RPMI8226 (cell line): ENCODE measurements around the gene APLP2.
"Not testable (repeated sequence)": the region's sequence is repeated elsewhere in the genome, so short reads cannot be mapped to it uniquely, and the experiment has no call there.

ENCODE experiments used
- DNase-seq: peaks from one replicate; pipeline ENCODE4 v3.0.0-alpha.2; 2015

APLP2 gene

DNA sequence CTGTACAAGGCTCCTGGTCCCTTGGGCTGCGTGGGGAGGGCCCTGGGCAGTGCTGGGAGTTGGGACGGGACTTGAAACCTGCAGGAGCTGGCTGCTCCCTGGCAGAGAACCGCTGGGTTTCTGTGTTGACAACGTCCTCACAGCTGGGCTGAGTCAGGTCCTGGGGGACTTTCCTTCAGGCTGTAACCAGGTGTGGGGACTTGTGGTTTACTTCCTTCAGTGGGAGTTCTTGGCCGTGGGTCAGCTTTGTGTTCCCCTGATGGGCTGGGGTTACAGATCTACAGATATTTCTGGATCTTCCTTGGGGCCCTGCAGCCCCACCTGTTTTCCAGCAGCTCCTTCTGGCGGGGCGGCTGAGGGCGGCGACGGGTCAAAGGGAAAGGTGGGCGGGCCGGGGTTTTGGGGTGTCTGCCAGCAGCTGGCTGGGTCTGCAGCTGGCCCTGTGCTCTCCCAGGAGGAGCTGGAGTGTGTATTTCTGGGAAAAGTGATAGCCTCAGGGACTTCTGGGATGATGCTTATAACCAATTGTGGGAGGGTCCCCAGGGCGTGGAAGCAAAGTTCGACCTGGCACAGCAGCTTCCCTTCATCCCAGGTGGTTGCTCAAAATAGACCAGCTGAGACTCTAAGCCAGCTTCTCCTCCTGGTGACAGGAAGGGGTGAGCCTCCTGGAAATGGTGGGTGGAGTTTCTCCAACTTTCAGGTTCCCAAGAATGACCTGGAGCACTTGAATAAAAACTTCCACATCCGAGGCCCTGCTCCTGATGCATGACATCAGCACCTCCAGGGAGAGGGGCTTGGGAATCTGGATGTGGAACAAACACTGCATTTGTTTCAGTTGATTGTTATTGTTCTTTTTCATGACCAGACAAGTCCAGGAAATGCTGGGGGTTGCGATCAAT lies 109.0 kb downstream of the APLP2 start:
- peak; percentile 78 for DNase-seq

DNA sequence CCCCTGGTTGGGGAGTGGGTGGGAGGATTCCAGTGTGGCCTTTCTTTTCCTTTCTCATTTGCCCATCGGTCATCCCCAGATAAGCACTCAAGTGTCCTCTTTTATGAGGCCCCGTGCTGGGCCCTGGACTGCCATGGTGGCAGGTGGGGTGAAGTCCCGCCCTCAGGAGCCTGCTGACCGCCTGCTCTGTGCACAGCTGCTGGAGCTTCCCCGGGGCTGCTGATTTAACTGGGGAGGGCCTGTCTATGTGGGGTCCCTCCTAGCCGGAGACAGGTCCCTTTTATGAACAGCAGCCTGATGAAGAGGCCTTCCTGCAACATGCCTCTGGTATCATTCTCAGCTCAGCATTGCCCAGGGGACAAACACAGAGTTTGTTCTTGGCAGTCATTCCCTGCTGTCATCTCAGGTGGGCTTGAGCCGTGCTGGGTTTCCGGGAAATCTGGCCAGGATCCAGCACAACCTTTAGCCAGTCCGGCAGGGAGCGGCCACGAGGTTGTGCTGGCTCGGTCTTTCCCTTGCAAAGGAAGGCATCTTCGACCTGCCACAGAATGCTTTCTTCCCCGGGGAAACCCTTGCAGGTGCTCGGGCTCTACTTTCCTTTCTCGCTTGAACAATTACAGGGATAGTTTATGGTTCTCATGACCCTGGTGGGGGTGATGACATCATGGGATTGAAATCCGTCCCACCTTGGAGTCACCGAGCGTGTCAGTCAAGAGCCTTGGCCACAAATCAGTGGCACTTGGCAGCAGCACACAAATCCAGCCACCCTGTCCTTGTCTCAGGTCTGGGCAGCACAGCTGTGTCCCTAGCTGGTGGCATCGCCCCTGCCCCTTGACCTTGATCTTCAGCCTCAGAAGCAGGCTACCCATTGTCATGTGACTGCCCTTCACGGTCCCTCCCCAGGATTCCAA lies 110.0 kb downstream of the APLP2 start:
- peak; percentile 66 for DNase-seq

DNA sequence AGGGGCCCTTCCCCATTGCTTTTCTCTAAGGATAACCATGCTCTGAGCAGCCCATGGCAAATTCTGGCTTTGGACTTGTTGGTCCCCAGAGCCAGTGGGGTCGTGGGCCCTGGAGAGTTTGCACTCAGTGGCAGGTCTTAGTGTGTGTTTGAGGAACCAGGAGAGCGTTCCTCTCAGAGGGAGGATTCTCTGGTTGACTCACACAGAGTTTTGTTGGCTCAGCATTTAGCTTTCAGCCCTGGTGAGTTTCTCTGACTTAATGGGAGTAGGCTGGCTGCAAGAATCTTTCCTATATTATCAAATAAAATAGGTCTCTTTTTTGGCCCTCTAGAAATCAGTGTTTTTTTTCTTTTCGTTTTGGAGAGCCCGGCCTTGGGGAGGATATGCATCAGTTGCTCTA lies 110.8 kb downstream of the APLP2 start:
- DNase-seq = peak; percentile 83

DNA sequence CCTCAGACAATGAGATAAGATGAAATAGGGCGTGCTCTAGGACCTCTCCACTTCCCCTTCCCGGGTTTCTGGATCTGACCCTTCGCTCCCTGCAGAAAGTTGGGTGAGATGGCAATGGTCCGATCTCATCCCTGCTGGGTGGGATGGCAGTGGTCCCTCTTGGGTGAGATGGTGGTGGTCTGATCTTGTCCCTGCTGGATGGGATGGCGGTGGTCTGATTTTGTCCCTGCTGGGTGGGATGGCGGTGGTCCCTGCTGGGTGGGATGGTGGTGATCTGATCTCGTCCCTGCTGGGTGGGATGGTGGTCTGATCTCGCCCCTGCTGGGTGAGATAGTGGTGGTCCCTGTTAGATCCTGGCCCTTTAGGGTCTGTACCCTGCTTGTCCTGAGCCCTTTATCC lies 111.2 kb downstream of the APLP2 start:
- no peak for DNase-seq

DNA sequence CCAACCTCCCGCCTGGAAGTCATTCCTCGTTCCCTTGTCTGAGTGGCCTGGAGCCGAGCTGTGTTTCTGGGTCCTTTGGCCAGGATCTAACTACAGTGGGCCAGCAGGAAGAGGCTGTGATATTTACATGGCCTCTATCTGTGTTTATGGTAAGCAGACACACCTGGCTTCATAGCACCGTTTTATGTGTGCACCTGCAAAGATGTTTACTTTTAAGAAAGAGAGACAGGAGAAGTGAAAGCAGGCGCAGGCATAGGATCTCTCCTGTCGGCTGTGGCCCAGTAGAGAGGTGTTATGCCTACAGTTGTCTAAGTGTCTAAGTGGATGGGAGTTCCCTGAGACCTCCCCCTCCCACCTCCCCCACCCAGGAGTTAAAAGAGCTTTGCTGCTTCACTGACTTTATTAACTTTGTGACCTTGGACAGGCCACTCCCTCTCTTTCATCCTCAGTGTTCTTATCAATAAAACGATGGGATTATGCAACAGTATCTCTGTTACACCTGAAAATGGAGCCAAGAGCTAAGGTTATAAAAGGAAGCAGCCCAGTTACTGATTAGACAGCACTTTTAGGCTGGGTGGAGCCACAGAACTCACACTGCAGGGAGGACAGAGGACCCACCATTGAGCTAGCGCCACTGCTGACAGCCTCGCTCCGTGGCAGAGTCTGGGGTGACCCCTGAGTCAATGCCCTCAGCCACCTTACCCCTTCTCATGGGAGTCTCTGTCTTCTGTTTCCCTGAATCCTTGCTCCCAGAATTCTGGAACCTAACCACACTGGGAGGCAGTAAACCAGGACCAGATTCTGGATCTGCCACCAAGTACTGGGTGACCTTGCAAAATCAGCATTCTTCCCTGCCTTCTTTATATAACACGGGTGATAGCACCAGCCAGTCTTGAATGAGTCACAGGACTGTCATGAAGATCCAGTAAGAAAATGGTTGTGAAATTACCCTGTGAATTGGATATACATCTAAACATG lies 111.9 kb downstream of the APLP2 start:
- DNase-seq = peak; percentile 86

GRCh38 chr11:130183878-130184610 lies 114.3 kb downstream of the APLP2 start:
- DNase-seq = no peak

DNA sequence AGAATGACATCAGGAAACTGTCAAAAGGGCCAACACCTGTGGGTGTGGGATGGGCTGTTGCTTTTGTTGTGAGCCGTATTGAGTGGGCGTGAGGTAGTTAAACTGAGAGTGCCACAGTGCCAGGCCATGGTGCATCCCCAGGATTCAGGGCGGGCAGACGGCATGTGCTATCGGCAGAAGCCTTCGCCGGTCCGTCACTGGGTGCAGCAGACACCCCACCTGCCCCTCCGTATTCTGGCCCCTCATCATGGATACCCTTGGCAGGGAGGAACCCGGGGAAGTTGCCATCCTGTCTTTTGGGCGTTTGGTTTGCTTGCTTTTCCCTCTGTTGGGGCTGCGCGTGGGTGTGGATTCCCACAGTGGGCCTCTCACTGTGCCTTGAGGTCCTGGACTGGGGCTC lies 117.4 kb downstream of the APLP2 start:
- no peak for DNase-seq

DNA sequence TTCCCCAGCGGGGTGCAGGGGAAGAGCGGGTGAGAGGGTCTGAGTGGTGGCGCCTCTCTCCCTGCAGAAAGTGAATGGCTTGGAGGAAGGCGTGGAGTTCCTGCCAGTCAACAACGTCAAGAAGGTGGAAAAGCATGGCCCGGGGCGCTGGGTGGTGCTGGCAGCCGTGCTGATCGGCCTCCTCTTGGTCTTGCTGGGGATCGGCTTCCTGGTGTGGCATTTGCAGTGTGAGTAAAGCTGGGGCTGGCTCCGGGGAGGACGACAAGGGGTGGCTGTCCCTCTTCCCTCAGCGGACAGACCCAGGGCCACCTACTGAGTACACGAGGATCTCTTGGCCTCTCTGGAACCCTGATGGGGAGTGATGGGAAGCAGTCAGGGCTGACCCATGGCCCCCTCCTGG lies 118.4 kb downstream of the APLP2 start:
- no peak for DNase-seq

DNA sequence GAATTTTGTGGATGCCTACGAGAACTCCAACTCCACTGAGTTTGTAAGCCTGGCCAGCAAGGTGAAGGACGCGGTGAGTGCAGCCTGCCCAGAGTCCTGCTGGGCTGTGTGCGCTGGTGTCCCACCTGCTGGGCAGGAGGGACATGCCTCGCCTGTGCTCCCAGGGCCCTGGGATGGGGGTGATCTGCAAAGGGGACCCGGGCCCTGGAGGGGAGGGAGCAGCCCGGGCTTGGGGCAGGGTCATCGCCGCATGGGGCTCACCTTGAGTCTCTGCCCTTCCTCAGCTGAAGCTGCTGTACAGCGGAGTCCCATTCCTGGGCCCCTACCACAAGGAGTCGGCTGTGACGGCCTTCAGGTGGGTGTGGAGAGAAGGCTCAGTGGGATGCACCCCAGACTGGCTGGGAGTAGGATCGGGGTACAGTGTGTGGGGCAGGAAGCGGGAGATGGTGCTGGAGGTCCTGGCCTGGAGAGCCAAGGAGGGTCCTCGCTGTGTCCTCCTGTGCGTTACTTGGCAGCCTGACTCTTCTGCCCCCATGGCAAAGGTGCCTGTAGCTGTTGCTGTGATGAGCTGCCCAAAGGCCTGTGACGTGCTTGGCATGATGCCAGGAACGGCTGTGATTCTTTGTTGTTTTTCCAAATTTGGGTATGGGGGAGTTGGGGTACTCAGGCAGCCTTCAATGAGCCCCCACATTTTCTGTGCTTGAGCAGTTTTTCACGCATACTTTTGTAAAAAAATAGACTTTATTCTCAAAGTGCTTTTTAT lies 119.1 kb downstream of the APLP2 start:
- DNase-seq = no peak

- DNase-seq = no peak
Measured at GRCh38 chr11:130189492-130190210, 120.0 kb downstream of the APLP2 start.

- no peak for DNase-seq
Measured at GRCh38 chr11:130190371-130190881, 120.7 kb downstream of the APLP2 start.

- DNase-seq = no peak
Measured at GRCh38 chr11:130191896-130192295, 122.2 kb downstream of the APLP2 start.

DNA sequence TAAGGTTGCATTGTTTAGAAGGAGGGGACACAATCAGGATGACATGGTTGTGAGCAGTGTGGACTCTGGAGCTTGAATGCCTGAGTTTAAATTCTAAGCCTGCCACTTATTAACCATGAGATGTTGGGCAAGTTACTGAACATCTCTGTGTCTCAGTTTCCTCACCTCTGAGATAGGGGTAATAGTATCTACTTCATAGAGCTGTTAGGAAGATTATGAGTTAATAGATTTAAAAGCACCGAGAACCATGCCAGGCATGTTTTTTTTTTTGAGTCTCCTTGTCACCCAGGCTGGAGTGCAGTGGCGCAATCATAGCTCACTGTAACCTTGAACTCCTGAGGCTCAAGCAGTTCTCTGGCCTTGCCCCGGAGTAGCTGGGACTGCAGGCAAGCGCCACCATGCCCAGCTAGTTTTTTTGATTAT lies 123.2 kb downstream of the APLP2 start:
- DNase-seq = no peak

- DNase-seq = not testable (repeated sequence)
Measured at GRCh38 chr11:130193551-130193950, 123.9 kb downstream of the APLP2 start.
